Occipital lobe (tissue), 3 donors: ENCODE measurements around the gene TP53INP2. TPM values are rescaled to one million over a fixed set of nuclear protein-coding genes. Genes with fewer than 3 reads are reported as not detected.
"Not testable (repeated sequence)": the region's sequence is repeated elsewhere in the genome, so short reads cannot be mapped to it uniquely, and the experiment has no call there.

Source experiments
- DNase-seq: peaks from one replicate; lab custom pipeline; 2025; lab: John Stamatoyannopoulos, UW
- small RNA-seq: library from RNA; depleted of rRNA; stranded (forward); fragments of <200 nt; gene quantifications from one replicate; pipeline ENCODE3, GENCODE V24; 2014
- total RNA-seq: library from RNA; depleted of rRNA; stranded (reverse); fragments of >200 nt; gene quantifications from one replicate; pipeline ENCODE4 v1.2.3, GENCODE V29; 2014

The TP53INP2 gene
- total RNA-seq, 1 donor from 2014 or later, result 3.9 TPM

DNA sequence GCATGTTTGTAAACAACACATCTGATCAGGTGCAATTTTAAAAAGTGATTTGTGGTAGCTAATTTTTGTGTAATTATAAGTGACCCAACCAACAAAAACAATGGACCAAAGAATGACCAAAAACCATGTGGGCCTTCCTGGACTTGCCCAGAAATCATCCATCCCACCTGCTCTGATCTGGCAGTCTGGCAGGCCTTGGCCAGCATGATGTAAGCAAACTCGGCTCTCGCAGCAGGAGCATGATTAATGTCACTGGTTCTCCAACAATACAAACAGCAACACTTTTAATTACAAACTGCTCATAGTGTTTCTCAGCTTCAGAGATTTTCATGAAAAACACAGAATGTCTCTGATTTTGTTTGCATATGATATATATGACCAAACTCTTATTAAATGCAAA, 16.1 kb downstream of the TP53INP2 start:
- DNase-seq, result peak; percentile 5

DNA sequence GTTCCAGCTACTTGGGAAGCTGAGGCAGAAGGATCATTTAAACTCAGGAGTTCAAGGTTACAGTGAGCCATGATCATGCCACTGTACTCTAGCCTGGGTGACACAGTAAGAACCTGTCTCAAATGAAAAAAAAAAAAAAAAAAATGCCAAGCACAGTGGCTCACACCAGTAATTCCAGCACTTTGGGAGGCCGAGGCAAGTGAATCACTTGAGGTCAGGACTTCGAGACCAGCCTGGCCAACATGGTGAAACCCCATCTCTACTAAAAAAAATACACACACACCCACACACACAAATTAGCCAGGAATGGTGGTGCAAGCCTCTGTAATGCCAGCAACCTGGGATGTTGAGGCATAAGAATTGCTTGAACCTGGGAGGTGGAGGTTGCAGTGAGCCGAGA, 18.4 kb downstream of the TP53INP2 start:
- DNase-seq, result not testable (repeated sequence)

DNA sequence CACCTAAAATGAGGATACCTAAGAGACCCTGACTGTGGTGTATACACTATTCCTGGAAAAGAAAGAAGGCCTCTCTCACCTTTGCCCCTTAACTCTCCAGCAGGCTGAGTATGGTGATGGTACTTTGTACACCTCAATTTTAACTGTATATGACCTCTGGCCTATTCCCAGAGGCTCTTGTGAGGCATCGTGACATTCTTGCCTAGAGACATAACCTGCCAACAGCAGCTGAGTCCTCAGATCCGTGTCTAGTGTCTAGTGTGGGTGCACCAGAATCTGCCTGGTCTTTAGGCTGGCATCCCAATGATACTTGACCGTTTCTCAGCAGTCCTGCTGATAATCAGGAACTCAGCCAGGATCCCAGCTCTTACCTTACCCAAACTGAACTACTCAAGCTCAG, 20.0 kb downstream of the TP53INP2 start:
- DNase-seq, result no peak

DNA sequence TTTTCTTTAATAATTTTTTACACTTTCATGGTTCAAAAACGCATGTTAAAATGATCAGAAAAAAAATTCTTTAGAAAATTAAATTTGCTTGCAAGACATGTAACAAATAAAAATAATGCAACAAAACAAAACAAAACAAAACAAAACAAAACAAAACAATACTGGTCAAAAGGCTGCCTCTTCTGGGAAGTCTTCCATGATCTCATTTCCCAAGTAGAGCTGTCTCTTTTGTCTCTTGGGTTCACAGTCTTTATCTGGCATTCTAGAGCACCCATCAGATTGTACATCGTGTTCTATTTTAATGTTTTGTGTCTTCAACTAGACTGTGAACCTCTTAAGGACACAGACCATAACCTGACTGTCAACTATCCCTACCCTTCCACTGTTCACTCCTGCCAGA, 25.3 kb downstream of the TP53INP2 start:
- no peak for DNase-seq

DNA sequence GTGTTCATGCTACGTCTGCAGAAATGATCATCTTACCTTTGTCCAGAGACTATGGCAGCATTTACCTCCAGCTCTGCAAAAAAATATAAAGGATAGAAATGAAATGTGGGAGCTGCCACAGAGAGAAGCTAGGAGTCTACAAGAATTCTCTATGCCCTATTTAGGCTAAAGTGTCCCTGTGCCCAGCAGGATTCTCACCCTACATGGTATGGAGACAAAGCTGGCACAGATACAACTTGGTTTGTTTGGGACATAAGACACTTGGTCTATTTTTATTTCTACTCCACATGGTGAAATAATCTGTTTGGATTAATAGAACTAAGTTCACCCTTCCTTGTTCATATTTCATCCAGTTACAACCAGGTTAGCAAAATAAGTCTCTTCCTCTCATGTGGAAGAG, 28.4 kb downstream of the TP53INP2 start:
- no peak for DNase-seq

DNA sequence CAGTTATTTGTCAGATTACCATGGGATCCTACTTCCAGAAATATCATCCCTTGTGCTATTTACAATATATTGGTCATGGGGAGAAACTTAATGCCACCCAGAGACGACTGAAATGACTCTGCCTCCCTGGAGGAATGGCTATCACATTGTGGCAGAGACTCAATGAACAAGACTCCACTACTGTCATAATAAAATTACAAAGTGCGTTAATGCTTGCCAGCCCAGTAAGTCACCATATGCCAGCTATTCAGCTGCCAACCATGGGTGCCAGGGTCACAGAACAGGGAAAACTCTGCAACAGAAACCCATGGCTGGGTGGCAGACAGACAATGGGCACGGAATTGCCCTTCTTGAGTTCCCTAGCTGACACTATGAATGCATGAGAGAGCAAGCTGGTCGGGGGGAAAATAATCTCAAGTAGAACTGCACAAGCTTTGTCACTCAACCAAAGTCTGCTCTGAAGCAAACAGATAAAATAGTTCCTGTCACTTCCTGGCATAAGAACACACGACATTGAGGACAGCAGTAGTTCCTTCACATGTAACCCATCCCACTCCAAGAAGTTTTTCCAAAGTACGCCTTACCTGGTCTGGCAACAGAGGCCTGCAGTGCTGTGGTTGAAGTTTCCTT, 32.1 kb downstream of the TP53INP2 start:
- no peak for DNase-seq

DNA sequence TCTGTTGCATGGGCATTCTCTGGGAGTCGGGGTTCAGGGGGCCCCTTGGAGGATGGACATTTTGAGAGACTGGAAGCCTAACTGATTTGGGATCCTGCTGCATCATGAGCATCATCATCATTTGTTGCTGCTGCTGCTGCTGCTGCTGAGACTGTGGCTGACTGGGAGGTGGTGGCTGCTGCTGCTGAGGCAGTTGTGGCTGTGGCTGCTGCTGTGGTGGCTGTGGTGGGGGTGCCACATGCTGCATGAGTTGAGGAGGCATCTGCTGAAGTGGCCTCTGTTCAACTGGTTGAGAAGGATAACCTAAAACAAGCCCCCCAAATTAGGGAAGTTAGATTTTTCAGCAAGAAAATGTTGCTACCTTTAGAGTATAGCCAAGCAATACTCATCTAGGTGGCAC, 38.9 kb downstream of the TP53INP2 start:
- no peak for DNase-seq

DNA sequence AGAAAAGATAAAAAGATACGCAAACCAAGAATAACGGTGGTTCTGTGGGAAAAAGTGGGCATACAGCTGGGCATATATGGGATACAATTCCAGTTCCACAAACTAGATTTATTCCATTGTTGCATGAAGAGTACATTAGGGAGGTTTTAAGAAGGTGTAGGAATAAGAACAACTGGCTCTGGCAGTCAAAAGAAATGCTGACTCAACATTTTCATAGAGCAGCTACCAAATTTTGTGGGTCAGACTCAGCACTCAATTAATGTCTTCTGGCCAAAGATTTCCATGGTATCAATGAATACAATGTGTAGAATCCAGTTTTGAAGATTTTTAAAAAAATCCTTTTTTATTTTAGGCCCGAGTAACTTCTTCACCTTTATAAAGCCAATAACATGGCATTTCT, 40.2 kb downstream of the TP53INP2 start:
- DNase-seq, result no peak

DNA sequence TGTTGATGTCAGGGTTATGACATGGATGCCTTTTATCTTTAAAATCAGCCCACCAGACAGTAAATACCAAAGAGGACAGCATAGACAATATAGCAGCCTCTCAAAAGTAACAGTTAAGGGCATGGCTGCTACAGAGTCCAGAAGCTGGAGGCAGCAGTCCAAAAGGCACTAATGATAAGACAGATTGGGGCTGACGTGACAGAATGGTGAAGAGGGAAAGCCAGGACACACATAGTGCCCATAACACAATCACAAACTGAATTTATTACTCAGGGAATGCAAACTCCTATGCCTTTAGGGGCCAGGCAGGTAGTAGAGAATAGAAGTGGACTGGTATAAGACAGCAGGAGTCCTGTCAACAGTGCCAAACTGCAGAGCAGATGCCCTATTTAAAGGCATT, 40.7 kb downstream of the TP53INP2 start:
- DNase-seq, result no peak

DNA sequence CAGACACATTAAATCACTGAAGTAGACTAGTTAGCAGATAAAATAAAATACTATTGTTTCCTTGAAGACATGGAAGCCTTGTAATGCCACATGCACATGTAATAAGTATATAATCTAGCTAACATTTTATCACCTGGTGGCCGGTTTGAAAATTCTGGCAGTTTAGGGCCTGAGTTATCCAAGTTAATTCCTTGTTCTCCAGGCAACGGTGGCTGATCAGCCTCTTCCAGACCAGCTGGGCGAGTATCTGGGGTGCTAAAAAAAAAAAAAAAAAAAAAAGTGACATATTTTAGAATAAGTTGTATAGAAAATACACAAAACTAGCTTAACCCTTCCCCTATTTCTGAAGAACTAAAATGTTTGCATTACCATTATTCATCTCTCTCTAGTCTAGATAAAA, 42.5 kb downstream of the TP53INP2 start:
- DNase-seq, result no peak

DNA sequence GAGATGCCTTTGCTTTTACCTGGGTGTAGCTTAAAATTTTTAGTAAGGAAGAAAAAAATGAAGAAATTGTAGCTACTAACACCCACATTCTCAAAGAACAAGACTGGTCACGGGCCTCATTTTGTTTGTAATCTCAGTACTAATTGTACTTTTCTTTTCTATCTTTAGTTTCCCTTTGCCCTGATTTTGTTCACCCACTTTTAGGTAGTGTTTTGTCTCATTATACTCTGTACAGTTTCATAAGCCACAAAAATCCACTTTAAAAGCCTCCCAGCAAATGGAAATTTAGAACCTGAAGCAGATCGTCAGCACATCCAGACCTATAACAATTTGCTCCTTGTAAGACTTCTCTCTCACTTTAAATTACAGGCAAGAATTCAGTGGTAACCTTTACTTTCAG, 43.3 kb downstream of the TP53INP2 start:
- no peak for DNase-seq

DNA sequence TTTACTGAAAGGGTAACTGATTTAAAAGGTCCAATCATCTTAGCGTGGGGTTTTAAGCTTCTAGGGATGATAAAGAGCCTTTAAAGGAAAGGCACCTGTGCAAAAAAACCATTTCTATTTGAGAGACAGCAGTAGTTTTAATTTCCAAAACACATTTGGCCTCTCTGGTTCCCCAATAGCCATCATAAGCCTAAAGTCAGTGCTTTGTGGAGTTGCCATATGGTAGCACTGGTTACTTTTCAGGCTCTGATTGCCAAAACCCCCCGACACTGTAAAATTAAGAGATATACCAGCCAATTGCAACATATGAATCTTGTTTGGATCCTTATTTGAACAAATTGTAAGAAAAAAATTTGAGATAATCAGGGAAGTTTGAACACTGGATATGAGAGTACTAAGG, 44.6 kb downstream of the TP53INP2 start:
- no peak for DNase-seq

DNA sequence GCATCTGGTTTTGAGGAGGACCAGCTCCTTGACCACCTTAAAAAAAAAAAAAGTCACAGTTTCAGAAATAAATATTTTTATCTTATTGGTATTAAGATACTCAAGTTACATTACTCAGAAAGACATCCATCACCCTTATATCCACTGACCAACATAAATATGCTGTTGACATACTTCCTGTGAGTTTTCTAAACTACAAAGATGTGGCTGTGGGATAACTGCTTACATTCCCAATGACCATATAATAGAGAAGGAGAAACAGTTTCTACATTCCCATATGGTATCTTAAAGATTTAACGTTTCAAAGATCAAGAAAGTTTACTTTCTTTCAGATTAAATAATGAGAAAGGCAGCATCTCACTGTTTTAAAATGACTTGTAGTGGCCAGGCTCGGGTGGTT, 46.3 kb downstream of the TP53INP2 start:
- DNase-seq, result no peak

DNA sequence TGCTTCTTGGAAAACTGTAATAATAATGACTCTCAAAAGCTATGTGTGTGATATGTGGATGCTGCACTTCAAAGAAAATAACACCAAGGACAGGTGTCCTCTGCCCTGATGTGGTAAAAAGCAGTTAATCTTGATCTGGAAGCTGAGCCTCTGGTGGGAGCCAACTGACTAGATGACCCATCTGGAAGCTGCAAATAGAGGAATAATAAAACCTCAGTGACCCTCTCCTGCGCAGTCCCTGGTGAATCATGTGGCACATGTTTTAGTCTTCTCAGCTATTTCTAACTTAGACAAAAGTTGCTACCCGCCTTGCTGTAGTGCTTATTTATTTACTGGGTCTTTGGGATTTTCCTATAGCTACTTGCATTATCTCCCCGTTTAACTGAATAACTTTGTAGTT, 47.3 kb downstream of the TP53INP2 start:
- DNase-seq, result no peak

DNA sequence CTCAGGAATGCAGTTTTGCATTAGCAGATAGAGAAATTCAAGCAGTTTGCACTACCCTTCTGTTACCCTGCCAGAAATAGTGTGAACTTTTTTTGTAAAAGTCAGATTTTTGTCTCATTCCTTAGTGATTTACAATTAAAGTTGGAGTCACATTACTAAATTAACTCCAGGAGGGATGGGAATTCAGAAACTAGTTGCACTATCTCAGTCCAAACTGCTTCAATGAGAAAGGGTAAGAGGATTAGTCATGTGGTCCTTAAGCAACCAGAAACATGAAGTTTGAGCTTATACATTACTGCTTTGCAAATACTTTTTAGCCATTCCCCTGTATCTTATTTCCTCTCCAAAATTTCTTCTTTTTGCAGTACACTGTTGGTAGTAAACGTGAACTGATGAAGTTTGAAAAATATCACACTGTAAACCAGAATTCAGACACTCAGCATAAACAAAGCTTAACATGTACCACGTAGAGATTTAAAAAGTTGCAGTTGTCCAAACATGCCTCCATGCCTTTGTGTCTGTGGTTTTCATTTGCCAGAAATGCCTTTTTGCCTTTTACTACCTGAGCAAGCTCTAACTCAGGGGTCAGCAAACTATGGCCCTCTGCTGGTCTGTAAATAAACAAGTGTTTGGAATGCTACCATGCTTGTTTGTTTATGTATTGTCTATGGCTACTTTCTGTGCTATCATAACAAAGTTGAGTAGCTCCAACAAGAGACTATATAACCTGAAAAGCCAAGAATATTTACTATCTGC, 49.7 kb downstream of the TP53INP2 start:
- no peak for DNase-seq

DNA sequence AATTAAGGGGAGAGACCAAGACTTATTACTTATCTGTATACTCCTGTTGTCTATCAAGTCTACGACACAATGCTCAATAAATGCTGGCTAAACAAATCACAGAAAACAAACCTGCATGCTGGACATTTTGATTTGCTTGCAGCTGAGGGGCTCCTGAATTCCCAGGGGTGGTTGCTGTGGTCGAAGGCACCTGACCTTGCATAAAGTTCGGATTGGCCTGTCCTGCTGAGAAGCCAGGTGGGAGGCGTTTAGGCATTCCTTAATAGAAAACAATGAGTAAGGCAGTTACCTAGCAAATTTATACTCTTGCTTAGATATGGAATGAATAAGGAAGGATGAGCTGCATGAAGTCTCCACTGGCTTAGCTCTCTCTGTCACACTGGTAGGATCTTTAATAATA, 50.5 kb downstream of the TP53INP2 start:
- DNase-seq, result no peak

DNA sequence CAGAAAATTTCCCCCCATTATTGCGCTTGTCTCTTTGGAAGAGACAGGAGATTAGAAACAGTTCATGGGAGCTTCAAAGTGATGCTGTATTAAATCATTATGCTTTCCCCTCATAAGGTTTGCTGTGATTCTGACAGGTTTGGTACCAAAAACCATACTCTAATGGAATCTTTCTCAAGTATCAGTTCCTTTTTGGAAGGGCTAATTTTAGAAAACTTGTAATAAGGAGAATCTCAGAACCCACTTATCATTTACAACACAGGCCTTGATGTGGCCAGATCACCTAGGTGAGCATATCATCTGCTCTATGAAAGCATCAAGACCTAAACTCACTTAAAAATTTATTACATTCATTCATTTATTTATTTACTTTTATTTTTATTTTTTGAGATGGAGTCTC, 51.2 kb downstream of the TP53INP2 start:
- no peak for DNase-seq

DNA sequence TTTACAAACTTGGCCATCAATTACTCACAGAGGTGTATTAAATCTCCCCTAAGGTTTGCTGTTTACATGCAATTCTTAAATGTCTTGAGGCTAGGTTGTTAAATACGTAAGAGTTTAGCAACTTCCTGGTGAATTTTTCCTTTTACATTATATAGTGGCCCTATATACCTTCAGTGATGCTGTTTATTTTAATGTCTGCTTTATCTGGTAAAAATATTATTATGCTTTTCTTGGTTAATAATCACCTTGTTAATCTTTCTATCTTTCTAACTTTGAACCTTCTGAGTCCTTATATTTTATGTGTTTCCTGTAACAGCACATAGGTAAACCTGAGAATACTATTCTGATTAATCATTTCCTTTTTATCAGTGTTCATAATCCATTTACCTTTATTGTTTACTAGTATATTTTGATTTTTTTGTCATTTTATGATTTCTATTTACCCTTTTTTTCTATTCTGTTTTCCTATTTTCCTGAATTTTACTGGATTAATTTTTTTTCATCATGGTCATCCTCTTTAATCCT, 57.9 kb downstream of the TP53INP2 start:
- DNase-seq, result no peak

Small RNAs within 50 kb of the gene (small RNA-seq; reads per million reads assigned to genes)
- gene AL118520.1, result not detected

Other genes starting within 250 kb of the TP53INP2 start
- 33.5 TPM for gene DYNLRB1, start 187.9 kb upstream of the TP53INP2 start, total RNA-seq
- 30.7 TPM for gene MAP1LC3A, start 145.6 kb upstream of the TP53INP2 start, total RNA-seq
- 14.8 TPM for gene PIGU, start 27.3 kb upstream of the TP53INP2 start, total RNA-seq
- 60.8 TPM for gene NCOA6, start 121.3 kb downstream of the TP53INP2 start, total RNA-seq
- gene GGT7, start 168.5 kb downstream of the TP53INP2 start, total RNA-seq, result 19.0 TPM
- 29.0 TPM for gene ACSS2, start 172.3 kb downstream of the TP53INP2 start, total RNA-seq